ENCODE measurements around the gene VWDE.

VWDE gene

DNA sequence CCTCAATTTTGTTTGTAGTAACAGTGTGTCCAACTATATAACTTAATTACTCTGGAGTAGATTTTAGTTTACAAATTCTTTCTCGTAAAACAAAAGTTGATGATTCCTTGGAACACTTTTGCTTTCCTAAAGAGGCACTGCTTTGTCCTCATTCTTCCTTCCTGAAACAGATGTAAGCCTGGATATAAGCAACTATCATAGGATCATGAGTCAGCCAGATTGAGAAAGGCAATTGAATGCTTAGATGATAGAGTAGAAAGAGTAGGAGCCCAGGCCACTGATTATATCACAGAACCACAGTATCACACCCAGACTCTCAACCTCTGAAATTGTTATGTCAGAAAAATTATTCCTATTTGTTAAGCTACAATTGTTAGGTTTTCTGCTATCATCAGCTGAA, 122.6 kb downstream of the VWDE start:
- DNase-seq, result no peak
